SIG-M5 treated with dmso at 0.1 percent for 504 hours (cell line): Measurements from ENCODE around the gene TREH.
A peak's percentile ranks its signal among the peaks of the same experiment; 100 is the strongest.
"Not testable (repeated sequence)": the region's sequence is repeated elsewhere in the genome, so short reads cannot be mapped to it uniquely, and the experiment has no call there.

Experiments used
- DNase-seq: peaks from one replicate; lab custom pipeline; 2025; ENCODE audit not compliant: unreplicated experiment; lab: John Stamatoyannopoulos, UW

TREH gene

GRCh38 chr11:118614511-118614910 is 64.9 kb downstream of the TREH start:
- DNase-seq: no peak

GRCh38 chr11:118612378-118612777 is 67.1 kb downstream of the TREH start:
- no peak for DNase-seq

- DNase-seq: not testable (repeated sequence)
Observed at GRCh38 chr11:118611433-118611795, 68.0 kb downstream of the TREH start.

- no peak for DNase-seq
Observed at GRCh38 chr11:118610773-118611432, 68.5 kb downstream of the TREH start.

GRCh38 chr11:118610225-118610772 is 69.2 kb downstream of the TREH start:
- DNase-seq: no peak

- no peak for DNase-seq
Observed at GRCh38 chr11:118609380-118610224, 69.8 kb downstream of the TREH start.

- peak; percentile 36 for DNase-seq
Observed at GRCh38 chr11:118608360-118609227, 70.9 kb downstream of the TREH start.

- DNase-seq: peak; percentile 50
Observed at GRCh38 chr11:118607401-118608359, 71.8 kb downstream of the TREH start, which contains the start of gene PHLDB1. PHLDB1 (plus strand) TSS chr11:118607615; CDS start chr11:118613837, 6,222 bp downstream.
